Nucleus accumbens (tissue), 56 donors: ENCODE results near the gene TEAD1.
A peak's percentile ranks its signal among the peaks of the same experiment; 100 is the strongest.

ENCODE experiments used
- DNase-seq, 56 donors: peaks; one replicate each; lab custom pipeline; 2025; lab: John Stamatoyannopoulos, UW

The TEAD1 gene

GRCh38 chr11:12729941-12730340, 55.7 kb downstream of the TEAD1 start:
- no peak for DNase-seq

DNA sequence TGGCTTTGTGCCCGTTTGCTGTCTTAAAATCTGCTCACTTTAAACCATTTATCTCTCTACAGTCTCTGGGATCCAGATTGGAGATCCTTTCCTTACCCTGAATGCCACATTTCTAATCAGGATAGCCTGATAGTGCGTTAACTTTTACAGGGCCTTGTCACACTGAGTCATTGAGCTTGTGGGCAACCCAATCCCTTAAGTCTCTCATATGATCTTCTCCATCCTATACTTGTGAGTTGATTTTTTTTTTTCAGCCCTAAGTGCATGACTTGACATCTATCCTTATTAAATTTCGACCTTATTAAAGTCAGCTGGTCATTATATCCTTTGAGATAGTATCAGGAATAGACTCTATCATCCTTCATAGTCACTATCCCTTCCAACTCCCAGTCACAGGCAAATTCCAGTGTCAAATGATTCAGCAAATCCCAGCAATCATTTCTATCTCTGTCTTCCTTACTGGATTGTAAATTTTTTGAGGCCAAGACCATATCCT, 57.7 kb downstream of the TEAD1 start:
- no peak for DNase-seq

GRCh38 chr11:12733091-12733490, 58.9 kb downstream of the TEAD1 start:
- DNase-seq, result no peak

DNA sequence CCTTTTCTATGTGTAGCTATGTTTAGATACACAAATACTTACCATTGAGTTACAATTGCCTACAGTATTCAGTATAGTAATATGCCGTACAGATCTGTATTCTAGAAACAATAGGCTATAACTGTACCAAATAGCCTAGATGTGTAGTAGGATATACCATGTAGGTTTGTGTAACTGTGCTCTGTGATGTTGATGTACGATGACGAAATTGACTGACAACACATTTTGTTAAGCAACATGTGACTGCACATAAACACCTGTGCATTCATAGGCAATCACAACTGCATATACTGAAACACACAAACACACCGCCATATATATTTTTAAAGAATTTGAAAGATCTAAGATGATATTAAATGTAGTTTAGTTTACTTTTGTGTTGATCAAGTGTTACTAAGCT, 60.4 kb downstream of the TEAD1 start:
- no peak for DNase-seq

DNA sequence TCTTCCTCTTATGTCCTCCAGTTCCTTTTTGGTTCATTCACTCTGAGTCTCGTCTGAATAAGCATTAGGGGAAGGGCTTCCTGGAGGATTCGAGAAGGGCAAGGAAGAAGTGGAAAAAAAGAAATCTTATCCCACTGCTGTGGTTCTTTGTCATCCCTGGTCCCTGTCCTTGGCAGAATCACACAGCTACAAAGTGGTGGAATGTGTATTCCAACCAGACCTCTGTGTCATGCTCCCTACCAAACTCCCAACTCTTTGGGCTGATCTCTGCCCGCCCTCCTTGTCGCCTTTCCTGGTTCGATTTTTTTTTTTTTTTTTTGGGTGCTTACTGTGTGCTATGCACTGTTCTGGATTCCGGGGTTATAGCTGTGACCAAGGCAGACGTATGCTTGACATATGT, 61.0 kb downstream of the TEAD1 start:
- DNase-seq, result no peak

GRCh38 chr11:12737024-12737423, 62.8 kb downstream of the TEAD1 start:
- no peak for DNase-seq

DNA sequence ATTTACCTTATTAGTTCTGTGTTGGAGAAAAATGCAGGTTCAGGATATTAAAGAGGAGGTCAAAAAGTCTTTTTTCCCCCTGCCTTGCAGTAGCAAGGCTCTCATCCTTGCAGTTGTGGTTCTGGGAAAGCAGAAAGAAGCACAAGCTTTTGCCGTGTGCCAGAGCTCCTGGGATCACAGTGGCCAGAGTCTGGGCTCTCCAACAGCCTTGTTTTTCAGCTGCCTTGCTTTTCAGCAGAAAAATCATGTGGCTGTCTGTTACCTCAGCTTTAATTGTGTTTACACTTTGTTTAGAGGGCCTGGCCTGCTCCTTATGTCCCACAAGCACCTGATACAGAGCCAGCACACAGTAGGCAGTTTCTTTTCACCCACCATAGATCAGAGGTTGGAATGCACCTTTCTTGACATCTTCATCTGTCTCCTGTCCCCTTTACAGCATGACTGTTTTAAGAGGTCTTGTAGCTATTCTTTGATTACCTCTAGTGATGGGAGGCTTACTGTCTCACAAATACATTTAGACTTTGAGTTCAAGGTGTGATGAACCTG, 67.5 kb downstream of the TEAD1 start:
- DNase-seq, result peak in 15 of 56 donors; percentile 2 to 50 (median 27)

- DNase-seq, result no peak
These were observed 69.7 kb downstream of the TEAD1 start for GRCh38 chr11:12743834-12744449.

DNA sequence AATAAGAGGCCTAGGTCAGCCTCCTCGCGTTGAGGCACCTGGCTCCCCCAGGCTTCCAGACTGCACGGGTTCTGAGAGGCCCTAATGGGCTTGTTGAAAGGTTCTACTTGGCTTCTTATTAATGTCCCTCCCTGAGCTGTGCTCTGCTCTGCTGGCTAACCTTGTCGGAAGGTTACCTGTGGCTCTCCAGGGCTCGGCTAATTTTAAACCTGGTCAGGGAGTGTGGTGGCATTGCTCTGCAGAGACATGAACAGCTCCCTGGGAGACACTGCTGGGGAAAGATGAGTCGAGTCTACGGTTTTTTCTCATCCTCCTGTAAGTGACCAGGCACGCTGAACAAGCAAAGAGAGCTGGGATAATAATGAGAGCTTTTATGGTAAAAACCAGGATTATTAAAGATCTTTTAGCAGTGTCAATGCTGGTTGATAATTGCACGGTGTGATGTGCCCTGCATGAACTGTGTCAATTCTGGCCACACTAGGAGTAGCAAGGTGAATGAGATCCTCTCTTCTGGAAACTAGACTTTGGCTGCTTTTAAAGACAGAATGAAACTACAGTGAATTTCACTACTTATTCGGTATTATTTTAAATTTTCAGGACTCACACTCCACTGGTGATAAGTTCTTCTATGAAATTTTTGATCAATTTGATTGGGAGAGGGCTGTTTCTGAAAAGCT, 70.7 kb downstream of the TEAD1 start:
- DNase-seq, result peak in 5 of 56 donors; percentile 2 to 22 (median 8)

DNA sequence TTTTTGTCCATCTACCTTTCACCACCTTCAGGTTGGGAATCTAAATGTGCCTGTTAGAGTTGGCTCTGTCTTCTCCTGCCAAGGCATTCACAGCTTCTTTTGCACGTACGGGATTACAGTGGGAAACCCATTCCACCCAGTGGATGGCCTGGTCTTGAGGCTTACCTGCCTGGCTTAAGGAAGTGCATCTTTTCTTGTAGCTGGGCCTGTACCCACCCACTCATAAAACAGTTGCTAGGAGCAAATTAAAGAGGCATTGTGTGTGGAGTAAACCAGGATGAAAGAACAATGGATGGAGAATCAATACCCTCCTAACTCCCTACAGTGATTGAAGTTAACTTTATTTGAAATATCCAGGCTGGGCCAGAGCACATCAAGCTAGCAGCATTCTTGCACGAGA, 71.6 kb downstream of the TEAD1 start:
- DNase-seq, result no peak

GRCh38 chr11:12746593-12747097, 72.4 kb downstream of the TEAD1 start:
- peak in 7 of 56 donors; percentile 4 to 24 (median 15) for DNase-seq

- DNase-seq, result no peak
These were observed 74.3 kb downstream of the TEAD1 start for GRCh38 chr11:12748561-12748960.

GRCh38 chr11:12749442-12749841, 75.2 kb downstream of the TEAD1 start:
- DNase-seq, result no peak

DNA sequence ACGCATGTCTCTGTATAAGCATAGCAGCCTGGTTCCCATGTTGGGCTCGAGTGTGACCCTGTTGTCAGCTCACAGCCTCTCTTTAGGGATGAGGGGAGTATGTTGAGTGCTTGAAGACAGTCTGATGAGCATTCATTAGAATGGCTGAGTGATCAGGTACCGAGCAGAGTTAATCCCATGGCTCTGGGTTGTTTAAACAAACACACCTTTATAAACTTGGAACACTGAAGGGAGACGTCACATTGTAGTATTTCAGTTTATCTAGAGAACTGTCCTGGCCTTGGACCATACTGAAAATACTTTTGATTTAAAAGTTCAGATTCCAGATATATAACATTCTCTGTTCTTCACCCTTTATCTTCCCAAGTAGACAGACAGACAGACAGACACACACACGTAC, 76.0 kb downstream of the TEAD1 start:
- no peak for DNase-seq

DNA sequence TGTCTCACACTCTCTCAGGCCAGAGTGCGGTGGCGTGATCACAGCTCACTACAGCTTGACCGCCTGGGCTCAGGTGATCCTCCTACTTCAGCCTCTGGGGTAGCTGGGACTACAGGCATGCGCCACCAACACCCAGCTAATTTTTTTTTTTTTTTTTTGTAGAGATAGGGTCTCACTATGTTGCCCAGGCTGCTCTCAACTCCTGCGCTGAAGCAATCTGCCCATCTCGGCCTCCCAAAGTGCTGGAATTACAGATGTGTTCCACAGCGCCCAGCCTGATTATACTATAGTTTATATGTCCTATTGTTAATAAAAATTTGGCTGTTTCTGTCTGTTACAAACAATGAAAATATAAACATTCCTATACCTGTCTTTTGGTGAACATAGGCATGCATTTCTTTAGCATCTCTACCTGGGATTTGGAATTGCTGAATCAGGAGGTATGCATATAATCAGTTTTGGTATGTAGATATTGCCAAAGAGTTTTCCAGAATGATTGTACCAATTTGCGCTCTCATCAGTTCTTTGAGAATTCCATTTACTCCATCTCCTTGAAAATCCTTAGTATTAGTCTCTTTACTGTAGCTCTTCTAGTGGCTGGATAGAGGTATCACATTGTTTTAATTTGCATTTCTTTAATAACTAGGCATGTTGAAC, 78.8 kb downstream of the TEAD1 start:
- DNase-seq, result no peak

- DNase-seq, result no peak
These were observed 79.8 kb downstream of the TEAD1 start for GRCh38 chr11:12754021-12754420.

DNA sequence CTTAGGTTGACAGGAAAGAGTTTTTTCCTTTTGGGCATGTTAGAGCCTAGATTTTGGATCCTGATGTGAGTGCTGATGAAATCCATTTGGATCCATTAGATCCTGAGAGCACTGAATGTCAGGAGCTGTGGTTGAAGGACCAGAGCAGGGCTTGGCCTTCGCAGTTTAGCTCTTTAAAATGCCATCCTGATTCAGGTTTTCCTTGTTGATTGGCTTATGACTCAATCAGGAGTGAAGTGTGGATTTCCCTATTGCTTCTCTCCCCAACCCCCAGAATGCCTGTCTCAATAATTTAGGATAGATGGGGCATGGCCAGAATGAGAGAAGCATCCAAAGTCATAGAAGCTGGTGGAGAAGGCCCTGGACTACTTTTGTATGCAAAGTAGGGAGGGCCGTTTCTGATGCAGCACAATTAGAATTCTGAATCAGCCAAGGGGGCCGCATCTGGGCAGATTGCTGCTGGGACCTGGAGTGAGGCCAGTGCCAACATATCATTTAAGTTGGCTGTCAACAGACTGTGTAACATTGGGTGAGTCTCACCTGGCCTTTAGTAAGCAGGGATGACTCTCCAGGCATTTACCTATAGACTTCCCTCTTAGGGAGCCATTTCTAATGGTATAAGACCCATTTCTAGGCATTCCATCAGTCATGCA, 80.5 kb downstream of the TEAD1 start:
- no peak for DNase-seq

- DNase-seq, result no peak
These were observed 81.6 kb downstream of the TEAD1 start for GRCh38 chr11:12755510-12756453.

DNA sequence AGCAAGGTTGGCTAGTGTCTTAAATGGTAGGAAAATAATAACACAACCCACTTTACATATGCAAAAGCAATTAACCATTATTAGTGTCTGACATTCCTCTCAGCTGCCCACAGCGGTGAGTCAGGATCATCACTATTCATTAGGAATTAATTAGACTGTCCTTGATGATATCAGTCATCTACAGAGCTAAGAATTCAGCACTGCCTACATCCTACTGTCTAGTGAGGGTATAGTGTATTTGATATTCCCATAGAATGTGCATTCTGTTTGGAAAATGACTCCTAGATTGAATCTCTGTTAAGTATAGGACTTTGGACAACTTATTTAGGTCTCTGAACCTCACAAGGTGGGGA, 82.2 kb downstream of the TEAD1 start:
- no peak for DNase-seq

DNA sequence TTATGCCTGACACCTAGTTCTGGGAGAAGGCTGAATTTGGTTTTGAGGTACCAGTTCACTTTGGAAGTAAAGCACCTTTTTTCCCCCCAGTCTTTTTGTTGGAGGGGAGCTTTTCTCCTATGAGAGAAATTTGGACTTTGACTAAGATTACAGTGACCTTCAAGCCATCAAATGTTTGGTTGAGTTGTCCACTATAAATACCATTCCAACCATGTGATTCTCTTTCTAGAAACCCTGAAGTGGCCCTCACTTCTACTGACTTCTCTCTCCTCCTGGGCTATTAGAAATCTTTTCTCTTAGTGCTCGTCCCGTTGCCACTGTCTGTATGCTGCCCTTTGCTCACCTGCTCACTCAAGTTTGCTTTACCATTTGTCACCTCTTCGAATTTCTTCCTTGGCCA, 82.6 kb downstream of the TEAD1 start:
- DNase-seq, result no peak
